HepG2 (cell line): Measurements from ENCODE around the gene MRPS7. TPM values are rescaled to one million over a fixed set of nuclear protein-coding genes. Genes with fewer than 3 reads are reported as not detected.

Experiments used
- ATAC-seq: fragments of 200-7000 bp; cut with Tn5 transposase; 3 replicates; pipeline ENCODE4 v1.9.1; 2020; ENCODE audit warnings: mild to moderate bottlenecking, moderate library complexity
- BruUV-seq: library from RNA; stranded (reverse); fragments of 400-500 nt; replicated peaks from 2 replicates; lab custom pipeline; 2021; lab: Mats Ljungman, UMichigan
- CTCF ChIA-PET: fragments of 300-600 bp; formaldehyde crosslinking; extraction: SDS; loops from one replicate; lab custom pipeline; 2021; ENCODE audit warnings: low total read pairs, inconsistent platforms, low intra/inter-chr PET ratio; lab: Yijun Ruan, JAX
- POLR2A ChIA-PET: fragments of 350-600 bp; sonication (Branson Sonifier 250); formaldehyde crosslinking; loops from one replicate; lab custom pipeline; 2020; ENCODE audit warnings: antibody characterized with exemption, inconsistent platforms; lab: Yijun Ruan, JAX
- DNase-seq: peaks from one replicate; pipeline ENCODE4 v3.0.0-alpha.2; 2015; ENCODE audit warnings: low spot score
- FAIRE-seq: peaks from 3 replicates; lab custom pipeline; 2011; peaks lifted over from hg19 to GRCh38; lab: Jason Lieb, UNC
- H2AFZ ChIP-seq: one replicate; pipeline ENCODE4 v1.6.1; 2011; ENCODE audit warnings: low read length, inconsistent platforms
- H3K27ac ChIP-seq: fragments of 300-600 bp; 3 replicates; pipeline ENCODE4 v1.8.0; 2011; ENCODE audit warnings: mixed run types, mild to moderate bottlenecking, mixed read lengths, low read length, inconsistent platforms; ENCODE audit not compliant: insufficient read depth; ENCODE audit errors: extremely low read length
- H3K27me3 ChIP-seq, 2 experiments: fragments of 200-600 bp in 1 of 2; 2 replicates in 1 of 2; 3 replicates in 1 of 2; pipeline versions ENCODE4 v1.6.0 to v1.8.0; 2011; ENCODE audit warnings: low read length in 2 of 2, mild to moderate bottlenecking in 2 of 2, moderate library complexity in 2 of 2, inconsistent platforms in 1 of 2; ENCODE audit not compliant: insufficient read depth in 2 of 2, control insufficient read depth in 1 of 2
- H3K36me3 ChIP-seq, 2 experiments: fragments of 200-600 bp in 1 of 2; replicated peaks in 1 of 2; 2 replicates in 1 of 2; 3 replicates in 1 of 2; pipeline versions ENCODE4 v1.5.1 to v1.8.0; 2011; ENCODE audit warnings: low read length in 2 of 2, inconsistent platforms in 1 of 2; ENCODE audit not compliant: insufficient read depth in 2 of 2, control insufficient read depth in 1 of 2
- H3K4me1 ChIP-seq: 2 replicates; pipeline ENCODE4 v1.5.1; 2012; ENCODE audit warnings: low read length, inconsistent platforms; ENCODE audit not compliant: insufficient read depth
- H3K4me2 ChIP-seq: 2 replicates; pipeline ENCODE4 v1.6.0; 2011; ENCODE audit warnings: low read depth, low read length, inconsistent platforms
- H3K4me3 ChIP-seq, 3 experiments: fragments of 200-600 bp in 1 of 3; sonication (generic), shearing (Covaris generic) in 1 of 3; replicated peaks in 1 of 3; 2 replicates each; pipeline ENCODE4 v1.5.1; 2011 to 2016; ENCODE audit warnings: low read length in 3 of 3, inconsistent platforms in 2 of 3, low read depth in 2 of 3, mild to moderate bottlenecking in 2 of 3, control low read depth in 1 of 3, mixed read lengths in 1 of 3; ENCODE audit not compliant: insufficient read depth in 1 of 3
- H3K79me2 ChIP-seq: one replicate; pipeline ENCODE4 v1.6.1; 2011; ENCODE audit warnings: low read length, inconsistent platforms; ENCODE audit not compliant: insufficient read depth
- H3K9ac ChIP-seq: 2 replicates; pipeline ENCODE4 v1.6.0; 2011; ENCODE audit warnings: mild to moderate bottlenecking, low read depth, low read length, inconsistent platforms; ENCODE audit not compliant: insufficient read depth
- H3K9me3 ChIP-seq: 2 replicates; pipeline ENCODE4 v1.5.1; 2012; ENCODE audit warnings: mild to moderate bottlenecking, low read length
- H4K20me1 ChIP-seq: 2 replicates; pipeline ENCODE4 v1.6.0; 2011; ENCODE audit warnings: inconsistent platforms, mild to moderate bottlenecking, low read length, moderate library complexity; ENCODE audit not compliant: insufficient read depth
- ATF3 ChIP-seq: sonication (generic); formaldehyde crosslinking; IDR thresholded peaks from 2 replicates; pipeline ENCODE4 v1.4.0; 2020; ENCODE audit warnings: missing genetic modification reagents
- ATF5 ChIP-seq: sonication (generic); formaldehyde crosslinking; IDR thresholded peaks from 2 replicates; pipeline ENCODE4 v1.4.0; 2020; ENCODE audit warnings: mild to moderate bottlenecking, low read depth, missing genetic modification reagents
- HHEX ChIP-seq: IDR thresholded peaks from 2 replicates; pipeline ENCODE4 v1.6.1; 2016; ENCODE audit warnings: control low read depth
- HNRNPH1 ChIP-seq: fragments of 200-400 bp; formaldehyde crosslinking; optimal IDR thresholded peaks from 2 replicates; pipeline ENCODE3; 2017; ENCODE audit warnings: mild to moderate bottlenecking, low read depth, low read length
- JUNB ChIP-seq: sonication (generic); formaldehyde crosslinking; IDR thresholded peaks from 2 replicates; pipeline ENCODE4 v1.8.0; 2022; ENCODE audit warnings: missing genetic modification reagents, mild to moderate bottlenecking, borderline replicate concordance
- KLF12 ChIP-seq: sonication (generic); formaldehyde crosslinking; IDR thresholded peaks from 2 replicates; pipeline ENCODE4 v1.4.0; 2020; ENCODE audit warnings: missing genetic modification reagents, borderline replicate concordance
- MLX ChIP-seq: IDR thresholded peaks from 2 replicates; pipeline ENCODE4 v1.6.1; 2016
- PHF20 ChIP-seq: sonication (generic); formaldehyde crosslinking; IDR thresholded peaks from 2 replicates; pipeline ENCODE4 v1.5.0; 2020; ENCODE audit warnings: mild to moderate bottlenecking, missing genetic modification reagents
- XRCC5 ChIP-seq: fragments of 200-400 bp; formaldehyde crosslinking; optimal IDR thresholded peaks from 2 replicates; pipeline ENCODE3; 2017; ENCODE audit warnings: mild to moderate bottlenecking, low read length
- ZBTB8A ChIP-seq: sonication (generic); formaldehyde crosslinking; IDR thresholded peaks from 2 replicates; pipeline ENCODE4 v1.4.0; 2020; ENCODE audit warnings: mild to moderate bottlenecking, low read depth, missing genetic modification reagents, borderline replicate concordance
- ZFP37 ChIP-seq: sonication (generic); formaldehyde crosslinking; IDR thresholded peaks from 2 replicates; pipeline ENCODE4 v1.4.0; 2020; ENCODE audit warnings: missing genetic modification reagents, borderline replicate concordance
- ZMAT5 ChIP-seq: sonication (generic); formaldehyde crosslinking; IDR thresholded peaks from 2 replicates; pipeline ENCODE4 v1.5.0; 2020; ENCODE audit warnings: mild to moderate bottlenecking, low read depth, missing genetic modification reagents, borderline replicate concordance
- ZNF232 ChIP-seq: sonication (generic); formaldehyde crosslinking; IDR thresholded peaks from 2 replicates; pipeline ENCODE4 v1.4.0; 2020; ENCODE audit warnings: missing genetic modification reagents, borderline replicate concordance
- ZNF691 ChIP-seq: sonication (generic); formaldehyde crosslinking; IDR thresholded peaks from 2 replicates; pipeline ENCODE4 v1.4.0; 2020; ENCODE audit warnings: missing genetic modification reagents, low read depth, mild to moderate bottlenecking, borderline replicate concordance
- ZNF775 ChIP-seq: sonication (generic); formaldehyde crosslinking; IDR thresholded peaks from 2 replicates; pipeline ENCODE4 v1.4.0; 2020; ENCODE audit warnings: missing genetic modification reagents, mild to moderate bottlenecking, moderate library complexity, borderline replicate concordance
- WGBS: methylation state at CpG from one replicate; pipeline ENCODE4 v1.1.6; 2017; ENCODE audit warnings: low lambda C conversion rate; 5-methylcytosine and 5-hydroxymethylcytosine counted together
- in situ Hi-C: cut with HindIII; loops from 2 replicates; pipeline ENCODE4 v1.10.0; 2017; ENCODE audit warnings: low pct_unique_long_range_greater_than_20kb; ENCODE audit not compliant: extremely low pct_ligation_motif_present
- intact Hi-C: fragments of 100-400 bp; cut with micrococcal nuclease; formaldehyde crosslinking; loops from one replicate; pipeline ENCODE4 v1.10.0; 2022; ENCODE audit not compliant: unreplicated experiment
- polyA plus RNA-seq, 8 experiments: library from polyadenylated mRNA; depleted of rRNA in 3 of 8; stranded (reverse) in 7 of 8; unstranded in 1 of 8; fragments of >200 nt; fragmentation: Illumina TruSeq in 4 of 8; extraction: Trizol in 4 of 8; gene quantifications; 2 replicates each; pipeline versions ENCODE4 v1.2.1 to v1.2.3, GENCODE V29; 2011 to 2016; ENCODE audit warnings: low read depth in 4 of 8, missing spikeins in 1 of 8, mixed read lengths in 1 of 8; ENCODE audit not compliant: insufficient read depth in 1 of 8
- total RNA-seq, 5 experiments: library from RNA; depleted of rRNA; stranded (reverse); fragments of >200 nt; fragmentation: Illumina TruSeq; extraction: Trizol; gene quantifications; 2 replicates each; pipeline ENCODE4 v1.2.3, GENCODE V29; 2016; ENCODE audit warnings: low read depth in 1 of 5

Gene MRPS7
- total and polyA plus RNA-seq, 2 of the 13 experiments (the other 11 are each of a cell fraction or from before 2014, with no cell fraction given): 97.0 to 162 TPM

GRCh38 chr17:75244133-75244866 is 17.4 kb upstream of the MRPS7 start (continued):
- TF ChIP-seq PHF20: no peak
- no peak for TF ChIP-seq KLF12 (CRISPR knock-in tag)

- ChIA-PET POLR2A (no interaction called here), CTCF (no interaction called here)
- intact Hi-C loops: no loop called here
- H3K4me1 ChIP-seq: 0 out of 2 replicates have a peak, but pooled peaks cover under 1% of the 10 kb centered on the region
- no peak overlapping the region for H2AFZ ChIP-seq
- H3K9me3 ChIP-seq: no peaks in the 10 kb centered on the region
- no TSS peak for BruUV-seq
- TF ChIP-seq ATF3 (CRISPR knock-in tag) (no peak), ZBTB8A (no peak), ZMAT5 (CRISPR knock-in tag) (no peak), ZNF691 (no peak), XRCC5 (no peak), JUNB (CRISPR knock-in tag) (no peak), ZNF775 (CRISPR knock-in tag) (no peak), MLX (CRISPR knock-in tag) (no peak), ZFP37 (CRISPR knock-in tag) (no peak), HHEX (no peak), ATF5 (CRISPR knock-in tag) (no peak), HNRNPH1 (no peak), ZNF232 (CRISPR knock-in tag) (no peak)
- DNase-seq (no peak), ATAC-seq (no peak), FAIRE-seq (no peak)
- H3K36me3 ChIP-seq: peaks cover 65 to 79% of the 10 kb centered on the region in 2 experiments
- H3K27me3 ChIP-seq: no peaks in the 10 kb centered on the region
- H3K27ac ChIP-seq: no peak overlapping the region
- in situ Hi-C loops: no loop called here
- H3K4me2 ChIP-seq: no peak overlapping the region
- 95% methylated on average over 6 of the region's 6 CpGs for WGBS
- H3K79me2 ChIP-seq: peaks cover 11% of the 10 kb centered on the region
- no peak overlapping the region for H3K9ac ChIP-seq
- no peaks in the 10 kb centered on the region for H4K20me1 ChIP-seq
- H3K4me3 ChIP-seq: no peak overlapping the region
Observed at GRCh38 chr17:75245011-75245410, 16.7 kb upstream of the MRPS7 start.
